Kidney epithelial cell (primary cell): ENCODE data around the gene ARHGAP45. TPM values are rescaled to one million over a fixed set of nuclear protein-coding genes. Genes with fewer than 3 reads are reported as not detected.

Source experiments
- DNase-seq: peaks from one replicate; pipeline ENCODE4 v3.0.0-alpha.2; 2010; ENCODE audit warnings: low read depth
- H3K27me3 ChIP-seq: 2 replicates; pipeline ENCODE4 v1.6.0; 2011; ENCODE audit warnings: low read length; ENCODE audit not compliant: control insufficient read depth, insufficient read depth
- H3K36me3 ChIP-seq: 2 replicates; pipeline ENCODE4 v1.5.1; 2011; ENCODE audit warnings: low read length; ENCODE audit not compliant: control insufficient read depth, insufficient read depth
- H3K4me3 ChIP-seq: 2 replicates; pipeline ENCODE4 v1.5.1; 2011; ENCODE audit warnings: low read depth, mild to moderate bottlenecking, control low read depth, low read length
- CTCF ChIP-seq: IDR thresholded peaks from 2 replicates; pipeline ENCODE4 v1.5.1; 2011; ENCODE audit warnings: mild to moderate bottlenecking, moderate library complexity, low read length, control low read depth, inconsistent platforms; ENCODE audit not compliant: insufficient read depth, poor library complexity, severe bottlenecking
- total RNA-seq: library from RNA; depleted of rRNA; stranded (reverse); fragments of >200 nt; gene quantifications from 2 replicates; pipeline ENCODE4 v1.2.3, GENCODE V29; 2015

The ARHGAP45 gene
- total RNA-seq, 1 donor from 2014 or later = 4.2 TPM

- TF ChIP-seq CTCF = no peak
- no peak for DNase-seq
- Histone ChIP-seq H3K36me3 (peaks cover 3% of the 10 kb centered on the region), H3K27me3 (no peaks in the 10 kb centered on the region), H3K4me3 (no peak overlapping the region)
Measured at GRCh38 chr19:1058112-1058511, 8.9 kb upstream of the ARHGAP45 start.

- peaks cover 1% of the 10 kb centered on the region for H3K36me3 ChIP-seq
- no peak for TF ChIP-seq CTCF
- no peak for DNase-seq
- peaks cover 11% of the 10 kb centered on the region for H3K27me3 ChIP-seq
- no peak overlapping the region for H3K4me3 ChIP-seq
Measured at GRCh38 chr19:1060689-1061088, 6.3 kb upstream of the ARHGAP45 start.

GRCh38 chr19:1061987-1062386 lies 5.0 kb upstream of the ARHGAP45 start:
- H3K36me3 ChIP-seq = peaks cover 1% of the 10 kb centered on the region
- no peak overlapping the region for H3K4me3 ChIP-seq
- no peak for TF ChIP-seq CTCF
- peaks cover 14% of the 10 kb centered on the region for H3K27me3 ChIP-seq
- no peak for DNase-seq

- TF ChIP-seq CTCF = no peak
- DNase-seq = no peak
- H3K27me3 ChIP-seq = peaks cover 19% of the 10 kb centered on the region
- no peak overlapping the region for H3K4me3 ChIP-seq
- peaks cover 1% of the 10 kb centered on the region for H3K36me3 ChIP-seq
Measured at GRCh38 chr19:1062387-1063029, 4.5 kb upstream of the ARHGAP45 start.

- H3K27me3 ChIP-seq = peaks cover 23% of the 10 kb centered on the region
- TF ChIP-seq CTCF = no peak
- no peak for DNase-seq
- H3K36me3 ChIP-seq = peaks cover 1% of the 10 kb centered on the region
- no peak overlapping the region for H3K4me3 ChIP-seq
Measured at GRCh38 chr19:1063030-1063908, 3.7 kb upstream of the ARHGAP45 start.
